ENCODE measurements around the gene ZNF804A.

DNA sequence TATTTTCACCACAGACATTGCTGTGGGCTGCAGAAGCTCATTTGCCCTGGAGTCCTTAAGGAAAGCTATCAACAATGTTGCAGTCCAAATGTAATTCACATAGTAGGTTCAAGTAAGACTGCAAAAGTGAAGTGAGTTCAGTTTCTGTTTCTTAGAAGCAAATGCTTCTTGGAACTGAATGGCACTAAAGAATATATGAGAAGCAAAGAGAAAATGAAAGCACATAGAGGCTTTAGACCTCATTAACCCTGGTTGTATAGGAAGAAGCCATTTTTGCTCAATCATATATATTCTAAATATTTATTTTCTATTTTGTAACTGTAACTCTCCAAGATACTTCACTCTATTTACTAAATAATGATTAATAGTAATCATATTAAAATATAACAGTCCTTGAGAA, 292.0 kb downstream of the ZNF804A start:
- TF ChIP-seq, protein P1, sequence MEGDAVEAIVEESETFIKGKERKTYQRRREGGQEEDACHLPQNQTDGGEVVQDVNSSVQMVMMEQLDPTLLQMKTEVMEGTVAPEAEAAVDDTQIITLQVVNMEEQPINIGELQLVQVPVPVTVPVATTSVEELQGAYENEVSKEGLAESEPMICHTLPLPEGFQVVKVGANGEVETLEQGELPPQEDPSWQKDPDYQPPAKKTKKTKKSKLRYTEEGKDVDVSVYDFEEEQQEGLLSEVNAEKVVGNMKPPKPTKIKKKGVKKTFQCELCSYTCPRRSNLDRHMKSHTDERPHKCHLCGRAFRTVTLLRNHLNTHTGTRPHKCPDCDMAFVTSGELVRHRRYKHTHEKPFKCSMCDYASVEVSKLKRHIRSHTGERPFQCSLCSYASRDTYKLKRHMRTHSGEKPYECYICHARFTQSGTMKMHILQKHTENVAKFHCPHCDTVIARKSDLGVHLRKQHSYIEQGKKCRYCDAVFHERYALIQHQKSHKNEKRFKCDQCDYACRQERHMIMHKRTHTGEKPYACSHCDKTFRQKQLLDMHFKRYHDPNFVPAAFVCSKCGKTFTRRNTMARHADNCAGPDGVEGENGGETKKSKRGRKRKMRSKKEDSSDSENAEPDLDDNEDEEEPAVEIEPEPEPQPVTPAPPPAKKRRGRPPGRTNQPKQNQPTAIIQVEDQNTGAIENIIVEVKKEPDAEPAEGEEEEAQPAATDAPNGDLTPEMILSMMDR (IDR thresholded peaks at IDR 0.05) = no peak
- TF ChIP-seq EZH2phosphoT487 (IDR thresholded peaks at IDR 0.05) = no peak

Measured in neural progenitor cell (in vitro differentiated cells).